ENCODE results near the gene PTGFRN.
"Not testable (repeated sequence)": the region's sequence is repeated elsewhere in the genome, so short reads cannot be mapped to it uniquely, and the experiment has no call there.

Gene PTGFRN

DNA sequence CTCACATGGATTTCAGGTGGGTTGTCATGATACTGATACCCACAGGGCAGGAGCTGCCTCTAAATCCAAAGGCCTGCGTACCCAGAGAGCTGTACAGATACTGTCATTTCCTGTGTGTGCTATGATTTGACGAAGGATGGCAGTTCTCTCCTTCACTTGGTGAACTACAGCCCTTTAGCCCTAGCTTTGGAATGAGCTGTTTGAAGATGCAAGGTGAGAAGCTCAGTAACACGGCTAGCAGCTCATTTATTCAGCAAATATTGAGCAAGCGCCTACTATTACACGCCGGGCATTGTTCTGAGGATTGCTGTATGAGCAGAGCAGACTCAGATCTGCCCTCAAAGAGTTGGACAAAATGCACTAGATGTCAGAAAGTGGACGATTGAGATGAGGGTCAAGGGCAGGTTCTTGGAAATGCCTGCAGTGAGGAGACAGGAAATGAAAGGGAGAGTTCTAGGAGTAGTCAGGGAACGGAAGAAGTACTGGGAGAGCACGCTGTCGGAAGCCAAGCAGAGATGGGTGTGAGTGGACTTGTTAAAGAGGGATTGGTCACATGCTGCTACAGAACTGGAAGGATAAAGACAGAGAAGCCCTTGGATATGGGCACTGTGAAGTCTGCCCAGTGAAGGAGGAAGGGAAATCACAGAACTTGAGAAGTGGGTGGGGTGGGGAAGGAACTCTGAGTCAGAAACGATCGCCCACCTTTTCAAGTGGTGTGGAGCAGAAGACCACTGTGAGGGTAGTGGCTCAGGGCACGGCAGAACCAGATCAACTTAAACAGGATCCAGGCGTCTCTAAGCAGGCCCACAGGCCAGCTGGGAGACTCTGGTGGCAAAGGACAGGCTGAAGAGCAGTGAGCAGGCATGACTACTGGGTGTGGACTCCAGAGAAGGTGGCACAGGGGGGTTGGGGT lies 7.1 kb downstream of the PTGFRN start:
- DNase-seq (ENCODE audit: low spot score) = no peak

DNA sequence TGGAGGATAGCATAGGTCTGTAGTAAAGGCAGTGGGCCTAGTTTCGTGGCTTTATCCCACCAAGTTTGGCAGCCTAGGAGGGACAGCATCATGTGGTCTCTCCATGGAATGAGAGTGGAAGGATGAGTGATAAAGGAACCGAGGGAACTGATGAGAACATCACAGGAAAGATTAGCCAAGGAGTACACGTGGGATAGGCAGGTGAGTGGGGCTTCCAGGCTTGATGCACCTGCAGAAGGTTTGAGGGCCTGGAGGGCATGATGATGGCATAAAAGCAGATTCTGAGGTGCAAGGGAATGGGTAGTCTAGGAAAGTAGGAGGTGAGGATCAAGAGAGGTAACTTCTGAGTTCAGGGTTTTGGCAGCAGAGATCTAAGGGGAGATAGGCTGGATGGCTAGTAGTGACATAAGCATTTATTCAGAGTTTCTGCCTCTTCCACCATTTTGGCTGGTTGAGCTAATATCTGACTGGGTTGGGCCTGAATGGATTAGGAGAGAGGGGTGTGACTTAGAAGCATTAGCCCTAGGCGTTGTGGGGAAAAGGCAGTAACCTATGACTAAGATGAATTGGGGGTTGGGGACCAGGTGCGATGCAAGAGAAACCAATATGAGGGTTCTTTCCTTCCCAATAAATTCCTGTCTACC lies 9.1 kb downstream of the PTGFRN start:
- DNase-seq (ENCODE audit: low spot score) = no peak

DNA sequence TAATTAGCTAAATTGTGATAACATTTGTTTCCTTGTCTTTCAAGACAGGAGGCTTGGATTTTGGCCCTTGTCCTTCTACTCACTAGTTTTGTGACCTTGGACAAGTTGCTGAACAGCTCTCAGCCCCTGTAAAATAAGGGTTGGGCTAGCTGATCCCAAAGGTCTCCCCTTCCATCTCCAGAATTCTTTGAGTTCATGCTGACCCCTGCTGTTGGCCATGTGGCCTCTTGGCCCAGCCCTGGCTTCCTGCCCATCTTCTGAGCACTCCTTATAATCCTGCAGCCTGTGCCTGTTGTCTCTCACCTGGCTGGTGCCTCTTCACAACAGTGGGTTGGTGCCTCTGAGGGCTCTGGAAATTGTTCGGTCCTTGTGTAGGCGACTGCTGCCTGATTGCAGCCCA lies 10.1 kb downstream of the PTGFRN start:
- no peak for DNase-seq (ENCODE audit: low spot score)

DNA sequence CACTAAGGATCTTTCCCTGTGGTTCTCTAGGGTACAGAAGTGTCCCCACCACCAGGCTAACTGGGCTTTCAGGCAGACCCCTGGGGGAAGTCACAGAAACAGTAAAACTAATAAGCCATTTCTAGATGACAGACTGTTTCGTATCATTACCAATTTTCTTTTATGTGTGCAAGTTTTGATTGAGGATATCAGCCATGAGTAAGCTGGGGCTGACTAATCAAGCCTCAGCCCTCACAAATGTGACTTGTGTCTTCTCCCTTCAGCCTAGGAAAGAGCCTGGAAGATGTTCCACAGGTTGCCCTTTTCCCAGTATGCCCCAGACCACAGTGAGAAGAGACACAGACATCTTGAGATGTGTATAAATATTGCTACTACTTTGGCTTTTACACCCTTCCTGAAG lies 10.5 kb downstream of the PTGFRN start:
- DNase-seq (ENCODE audit: low spot score) = no peak

DNA sequence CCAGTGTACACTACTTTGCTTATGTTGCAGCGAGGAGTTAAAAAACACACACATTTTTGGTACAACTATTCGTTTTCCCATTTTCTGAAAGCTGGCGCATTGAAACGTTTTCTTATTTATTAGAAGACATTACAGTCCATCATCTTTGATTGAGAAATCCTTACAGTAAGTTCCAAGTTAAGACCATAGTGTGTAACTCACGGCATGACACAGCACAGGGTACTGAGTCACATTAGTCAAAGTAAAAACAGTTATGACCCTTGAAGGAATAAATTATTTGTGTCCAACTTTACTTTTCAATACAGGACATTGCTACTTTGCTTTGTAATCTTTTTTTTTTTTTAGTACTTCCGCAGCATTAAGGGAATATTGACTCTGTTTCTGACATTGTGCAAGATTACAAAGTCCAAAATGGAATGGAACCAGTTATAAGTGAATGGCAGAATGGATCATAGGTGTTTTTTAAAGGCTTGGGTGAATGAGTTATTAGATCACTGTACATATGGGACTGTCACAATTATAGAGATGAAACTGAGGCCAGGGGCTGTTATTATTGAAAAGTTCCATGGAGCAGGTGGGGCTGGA lies 11.7 kb downstream of the PTGFRN start:
- no peak for DNase-seq (ENCODE audit: low spot score)

DNA sequence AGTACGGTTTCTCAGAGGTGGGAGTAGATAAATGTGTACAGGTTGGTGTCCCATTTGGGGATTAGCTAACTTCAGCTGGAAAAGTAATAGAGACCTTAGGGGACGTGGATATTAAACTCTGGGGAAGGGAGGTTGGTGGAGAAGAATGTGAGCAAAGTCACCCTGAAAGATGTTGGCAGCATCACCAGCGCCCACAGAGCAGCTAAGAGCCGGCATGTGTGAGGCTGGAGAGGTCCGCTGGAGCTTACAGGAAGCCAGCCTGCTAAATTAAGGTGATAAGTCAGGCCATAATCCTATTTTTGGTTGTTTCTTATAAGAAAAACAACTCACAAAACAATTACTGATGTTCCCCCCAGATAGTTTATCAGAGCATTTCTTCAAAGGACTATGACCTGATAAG lies 12.2 kb downstream of the PTGFRN start:
- DNase-seq (ENCODE audit: low spot score) = no peak

DNA sequence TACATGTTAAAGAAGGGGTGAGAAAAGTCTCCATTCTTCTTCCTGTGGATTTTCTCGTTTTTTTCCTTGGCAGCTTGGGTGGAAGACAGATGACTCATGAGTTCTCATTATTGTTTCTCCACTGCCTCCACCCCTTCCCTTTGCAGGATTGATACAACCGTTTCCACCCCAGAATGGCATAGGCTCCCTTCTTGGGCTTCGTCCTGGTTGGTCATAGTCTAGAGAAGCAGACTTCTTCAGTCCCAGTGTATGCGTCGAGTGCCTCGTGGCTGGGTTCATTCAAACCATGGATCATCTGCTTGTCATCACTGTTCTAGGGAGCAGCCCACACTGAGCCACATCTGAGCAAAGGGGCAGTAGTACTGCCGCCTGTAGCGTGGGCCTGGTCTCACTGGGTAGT lies 13.7 kb downstream of the PTGFRN start:
- no peak for DNase-seq (ENCODE audit: low spot score)

DNA sequence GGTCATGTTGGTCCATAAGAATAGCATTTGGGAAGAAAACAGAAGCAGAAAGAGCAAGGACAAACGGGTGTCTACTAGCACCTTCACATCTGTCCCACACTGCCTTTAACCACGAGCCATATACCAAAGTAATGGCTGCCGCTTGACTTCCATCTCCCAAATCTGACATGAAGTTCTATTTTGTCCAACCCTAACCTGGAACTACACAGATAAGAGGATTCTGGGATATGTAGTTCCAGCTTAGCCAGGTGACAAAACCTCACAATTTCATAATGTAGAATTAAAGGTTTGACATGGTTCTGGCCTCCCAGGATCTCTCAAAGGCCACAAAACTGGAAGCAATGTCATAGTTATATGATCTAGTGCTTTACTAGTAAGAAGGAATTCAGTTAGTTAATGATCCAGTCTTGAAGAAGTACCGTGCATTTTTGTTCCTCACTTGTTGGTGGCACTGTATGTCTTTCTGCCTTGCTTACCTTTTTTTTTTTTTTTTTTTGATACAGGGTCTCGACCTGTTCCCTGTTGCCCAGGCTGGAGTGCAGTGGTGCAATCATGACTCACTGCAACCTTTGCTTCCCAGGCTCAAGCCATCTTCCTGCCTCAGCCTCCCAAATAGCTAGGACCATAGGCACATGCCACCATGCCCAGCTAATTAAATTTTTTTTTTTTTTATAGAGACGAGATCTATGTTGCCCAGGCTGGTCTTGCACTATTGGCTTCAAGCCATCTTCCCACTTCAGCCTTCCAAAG lies 17.5 kb downstream of the PTGFRN start:
- no peak for DNase-seq (ENCODE audit: low spot score)

DNA sequence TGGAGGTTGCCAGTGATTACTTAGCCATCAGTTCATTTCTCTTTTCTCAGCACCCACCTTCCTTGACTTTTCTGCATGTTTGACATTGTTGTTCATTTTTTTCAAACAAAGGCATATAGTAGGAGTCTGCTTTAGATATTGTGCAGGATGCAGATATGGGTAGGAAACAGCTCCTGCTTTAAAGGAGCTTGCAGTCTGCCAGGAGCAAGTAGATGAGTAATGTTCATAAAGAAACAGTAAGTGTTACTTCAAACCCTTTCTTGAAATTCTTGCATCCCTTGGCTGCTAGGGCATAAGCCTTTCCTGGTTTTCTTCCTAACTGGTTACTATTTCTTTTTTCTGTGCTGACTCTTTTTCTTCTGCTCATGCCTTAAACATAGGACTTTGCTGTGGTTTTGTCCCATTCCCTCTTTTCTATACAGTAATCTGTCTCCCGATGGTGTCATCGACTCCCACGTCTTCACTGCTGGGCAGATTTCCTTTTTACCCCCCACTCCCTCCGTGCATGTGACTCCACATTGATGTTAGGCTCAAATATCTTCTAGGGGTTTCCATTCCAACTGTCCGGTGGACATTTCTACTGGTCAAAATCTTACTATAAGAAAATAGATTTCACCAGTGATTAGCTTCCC lies 20.4 kb downstream of the PTGFRN start:
- no peak for DNase-seq (ENCODE audit: low spot score)

DNA sequence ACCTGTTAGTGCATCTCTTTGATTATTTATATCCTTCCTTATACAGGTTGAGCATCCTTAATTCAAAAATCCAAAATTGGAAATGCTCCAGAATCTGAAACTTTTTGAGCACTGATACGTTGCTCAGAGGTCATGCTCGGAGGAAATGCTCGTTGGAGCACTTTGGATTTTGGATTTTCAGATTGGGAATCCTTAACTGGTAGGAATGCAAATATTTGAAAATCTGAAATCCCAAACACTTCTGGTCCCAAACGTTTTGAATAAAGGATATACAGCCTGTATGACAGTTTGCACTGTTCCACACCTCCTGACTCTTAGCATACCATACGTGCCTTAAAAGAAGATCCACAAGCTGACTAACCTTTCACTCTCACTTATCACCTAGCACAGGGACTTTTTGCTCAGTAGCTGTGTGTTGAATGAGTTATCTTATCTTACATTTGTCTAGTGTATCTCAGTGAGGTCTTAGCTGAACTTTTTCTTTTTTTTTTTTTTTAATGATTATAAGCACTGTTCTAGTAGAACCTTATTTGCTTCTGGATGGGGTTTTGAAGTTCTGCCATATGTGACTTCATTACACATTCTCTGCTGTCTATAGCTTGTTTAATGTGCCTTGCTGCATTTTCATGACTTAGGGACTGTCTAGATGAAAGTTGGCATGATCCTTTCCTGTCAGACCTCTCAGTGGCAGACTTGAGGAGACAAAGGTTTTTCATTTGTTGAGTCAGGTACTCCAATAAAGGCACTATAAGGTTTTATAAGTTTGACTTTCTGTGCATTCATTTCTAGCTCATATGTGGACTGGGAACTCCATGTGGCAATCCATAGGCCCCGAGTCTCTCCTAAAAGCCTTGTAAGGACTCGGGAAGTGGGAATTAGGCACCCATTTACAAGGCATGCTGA lies 21.6 kb downstream of the PTGFRN start:
- DNase-seq (ENCODE audit: low spot score) = no peak

DNA sequence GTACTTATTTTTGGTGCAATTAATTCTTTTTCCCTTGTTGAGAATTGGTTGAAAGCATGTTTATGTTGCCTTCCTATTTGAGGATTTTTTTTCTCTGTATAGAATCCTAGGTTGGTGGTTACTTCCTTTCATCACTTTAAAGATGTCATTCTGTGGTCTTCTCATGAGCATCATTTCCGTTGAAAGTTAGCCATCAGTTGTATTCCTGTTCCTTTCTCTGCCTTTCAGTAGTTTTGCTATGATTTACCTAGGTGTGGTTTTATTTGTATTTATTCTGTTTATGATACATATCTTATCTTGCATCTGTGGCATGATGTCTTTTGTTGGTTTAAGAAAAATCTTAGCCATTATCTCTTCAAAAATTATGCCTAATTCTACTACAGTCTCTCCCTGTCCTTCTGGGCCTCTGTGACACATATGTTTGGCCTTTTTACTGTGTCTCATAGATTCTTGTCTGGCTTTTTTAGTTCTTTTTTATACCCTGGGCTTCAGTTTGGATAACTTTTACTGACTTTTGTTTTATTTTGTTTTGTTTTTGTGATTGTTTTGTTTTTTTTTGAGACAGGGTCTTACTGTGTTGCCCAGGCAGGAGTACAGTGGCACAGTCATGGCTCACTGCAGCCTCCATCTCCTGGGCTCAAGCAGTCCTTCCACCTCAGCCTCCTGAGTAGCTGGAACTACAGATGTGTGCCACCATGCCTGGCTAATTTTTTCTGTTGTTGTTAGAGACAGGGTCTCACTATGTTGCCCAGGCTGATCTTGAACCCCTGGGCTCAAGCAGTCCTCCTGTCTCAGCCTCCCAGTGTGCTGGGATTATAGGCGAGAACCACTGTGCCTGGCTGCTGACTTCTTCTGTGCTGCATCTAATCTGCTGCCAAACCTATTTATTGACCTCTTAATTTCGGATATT lies 24.1 kb downstream of the PTGFRN start:
- no peak for DNase-seq (ENCODE audit: low spot score)

DNA sequence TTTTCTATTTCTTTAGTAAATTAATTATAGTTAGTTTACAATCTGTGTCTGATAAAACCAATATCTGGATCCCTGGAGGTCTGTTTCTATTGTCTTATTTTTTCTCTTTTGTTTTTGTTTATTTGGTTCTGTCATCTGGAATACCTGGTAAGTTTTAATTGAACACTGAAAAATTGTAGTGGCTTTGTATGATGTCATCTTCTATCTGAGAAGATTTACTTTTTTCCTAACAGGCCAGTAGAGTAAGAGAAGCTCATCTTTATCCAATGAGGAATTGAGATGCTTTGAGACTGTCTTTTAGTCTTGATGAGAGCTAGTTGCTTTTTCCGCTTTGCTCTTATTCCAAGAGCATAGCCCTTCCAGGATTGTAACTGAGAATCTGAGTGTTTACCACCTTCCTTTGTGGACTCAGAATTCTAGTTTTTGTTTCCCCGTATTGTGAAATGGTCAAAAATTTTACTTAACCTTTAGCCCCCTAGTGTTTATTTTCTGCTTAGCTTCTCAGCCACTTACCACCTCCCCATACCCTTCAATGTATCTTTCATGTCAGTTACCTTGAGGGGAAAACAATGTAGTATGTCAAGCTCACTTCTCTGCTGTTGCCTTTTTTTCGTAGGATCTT lies 25.0 kb downstream of the PTGFRN start:
- peak; percentile 56 for DNase-seq (ENCODE audit: low spot score)

DNA sequence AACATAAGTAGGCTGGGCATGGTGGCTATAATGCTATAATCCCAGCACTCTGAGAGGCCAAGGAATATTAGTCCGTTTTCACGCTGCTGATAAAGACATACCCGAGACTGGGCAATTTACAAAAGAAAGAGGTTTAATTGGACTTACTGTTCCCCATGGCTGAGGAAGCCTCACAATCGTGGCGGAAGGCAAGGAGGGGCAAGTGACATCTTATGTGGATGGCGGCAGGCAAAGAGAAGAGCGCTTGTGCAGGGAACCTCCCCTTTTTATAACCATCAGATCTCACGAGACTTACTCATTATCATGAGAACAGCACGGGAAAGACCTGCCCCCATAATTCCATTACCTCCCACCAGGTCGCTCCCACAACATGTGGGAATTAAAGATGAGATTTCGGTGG lies 28.5 kb downstream of the PTGFRN start:
- DNase-seq (ENCODE audit: low spot score) = no peak

DNA sequence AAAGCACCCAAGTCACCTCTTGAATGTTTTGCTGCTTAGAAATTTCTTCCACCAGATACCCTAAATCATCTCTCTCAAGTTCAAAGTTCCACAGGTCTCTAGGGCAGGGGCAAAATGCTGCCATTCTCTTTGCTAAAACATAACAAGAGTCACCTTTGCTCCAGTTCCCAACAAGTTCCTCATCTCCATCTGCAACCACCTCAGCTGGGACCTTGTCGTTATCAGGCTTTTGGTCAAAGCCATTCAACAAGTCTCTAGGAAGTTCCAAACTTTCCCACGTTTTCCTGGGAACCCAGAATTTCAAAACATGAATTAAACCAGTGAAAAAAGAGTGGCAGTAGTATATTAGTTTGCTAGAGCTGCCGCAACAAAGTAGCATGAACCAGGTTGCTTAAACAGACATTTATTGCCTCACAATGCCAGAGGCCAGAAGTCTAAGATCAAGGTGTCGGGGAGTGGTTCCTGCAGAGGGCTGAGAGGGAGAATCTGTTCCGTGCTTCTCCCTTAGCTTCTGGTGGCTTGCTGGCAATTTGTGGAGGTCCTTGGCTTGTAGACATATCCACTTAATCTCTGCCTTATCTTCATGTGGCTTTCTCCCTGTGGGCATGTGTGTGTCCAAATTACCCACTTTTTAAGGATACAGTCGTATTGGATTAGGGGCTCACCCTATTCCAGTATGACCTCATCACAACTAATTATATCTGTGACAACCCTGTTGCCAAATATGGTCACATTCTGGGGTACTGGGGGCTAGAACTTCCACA lies 30.2 kb downstream of the PTGFRN start:
- not testable (repeated sequence) for DNase-seq (ENCODE audit: low spot score)

DNA sequence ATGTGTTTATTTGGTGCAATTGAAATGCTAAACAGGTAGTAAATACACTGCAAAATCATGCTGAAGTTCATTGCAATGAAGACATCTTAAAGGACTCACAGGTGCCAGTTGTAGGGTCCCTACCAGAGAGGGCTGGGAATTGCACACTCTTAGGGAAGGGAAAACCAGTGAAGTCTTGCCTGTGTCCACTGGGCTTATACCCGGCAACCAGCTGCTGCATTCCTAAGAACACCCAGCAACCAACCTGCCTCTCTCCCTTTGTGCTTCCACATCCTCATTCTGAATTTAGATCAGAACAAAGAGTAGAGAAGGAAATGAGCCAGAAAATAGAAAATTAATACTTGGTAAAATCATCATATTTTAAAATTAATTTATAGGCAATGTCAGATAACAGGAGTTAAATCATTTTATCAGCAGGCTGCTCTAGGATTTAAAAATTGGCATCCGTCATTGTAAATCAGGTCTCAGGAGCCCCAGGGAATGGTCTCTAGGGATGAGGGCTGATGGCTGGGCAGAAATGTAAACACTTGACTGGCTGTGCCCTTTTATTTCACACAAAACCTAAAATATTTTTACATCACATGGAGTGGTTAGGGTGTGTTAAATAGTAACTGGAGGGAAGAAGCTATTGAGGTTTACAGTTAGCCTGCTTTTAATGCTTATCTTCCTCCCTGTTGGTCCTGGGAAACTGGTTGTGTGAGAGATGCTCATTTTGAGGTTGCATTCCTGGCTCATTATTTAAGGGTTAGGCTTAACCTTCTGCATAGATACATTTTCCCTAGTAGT lies 31.3 kb downstream of the PTGFRN start:
- DNase-seq (ENCODE audit: low spot score) = no peak

DNA sequence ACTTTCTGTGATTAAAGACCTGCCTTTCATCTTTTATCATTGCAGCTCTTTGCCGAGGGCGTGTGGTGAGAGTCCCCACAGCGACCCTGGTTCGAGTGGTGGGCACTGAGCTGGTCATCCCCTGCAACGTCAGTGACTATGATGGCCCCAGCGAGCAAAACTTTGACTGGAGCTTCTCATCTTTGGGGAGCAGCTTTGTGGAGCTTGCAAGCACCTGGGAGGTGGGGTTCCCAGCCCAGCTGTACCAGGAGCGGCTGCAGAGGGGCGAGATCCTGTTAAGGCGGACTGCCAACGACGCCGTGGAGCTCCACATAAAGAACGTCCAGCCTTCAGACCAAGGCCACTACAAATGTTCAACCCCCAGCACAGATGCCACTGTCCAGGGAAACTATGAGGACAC lies 32.0 kb downstream of the PTGFRN start:
- DNase-seq (ENCODE audit: low spot score) = no peak

DNA sequence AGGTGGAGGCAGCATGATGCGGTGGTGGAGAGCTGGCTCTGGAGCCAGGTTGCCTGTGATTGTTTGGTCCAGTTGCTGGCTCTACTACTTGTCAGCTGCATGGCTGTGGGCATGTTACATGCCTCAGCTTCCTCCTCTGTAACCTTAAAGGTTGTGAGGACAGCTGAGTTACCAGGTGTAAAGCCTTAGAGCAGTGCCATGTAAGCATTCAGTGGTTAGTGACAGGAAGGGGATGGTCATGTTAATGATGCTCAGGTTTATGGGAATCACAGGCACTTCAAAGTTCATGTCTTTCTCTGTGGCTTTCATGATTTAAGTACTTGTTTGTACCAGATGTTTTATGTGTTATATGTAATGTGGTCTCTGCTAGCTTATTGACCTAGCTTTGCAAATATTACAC lies 32.6 kb downstream of the PTGFRN start:
- DNase-seq (ENCODE audit: low spot score) = no peak

DNA sequence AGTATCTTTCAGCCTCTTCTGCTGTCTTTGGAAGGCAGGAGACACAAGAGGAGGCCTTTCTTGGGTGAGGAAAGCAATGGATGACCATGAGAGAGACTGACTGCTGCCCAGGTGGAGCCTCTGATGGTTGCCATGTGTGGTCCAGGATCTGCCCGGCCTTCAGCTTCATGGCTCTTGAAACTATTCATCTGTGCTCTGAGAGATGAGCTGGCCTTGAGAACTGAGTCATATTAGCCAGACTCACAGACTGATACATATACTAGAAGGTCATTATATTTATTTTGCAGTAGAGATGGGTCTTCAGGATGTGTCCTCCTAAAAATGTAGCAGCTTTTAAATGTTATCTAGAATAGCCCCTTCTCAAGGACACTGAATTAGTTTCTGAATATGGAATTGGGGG lies 33.7 kb downstream of the PTGFRN start:
- DNase-seq (ENCODE audit: low spot score) = no peak
